ENCODE measurements around the gene CHODL. TPM values are rescaled to one million over a fixed set of nuclear protein-coding genes. Genes with fewer than 3 reads are reported as not detected.

The CHODL gene
- total RNA-seq, 4 donors from 2014 or later, result 2.4 to 4.8 (median 3.5) TPM

DNA sequence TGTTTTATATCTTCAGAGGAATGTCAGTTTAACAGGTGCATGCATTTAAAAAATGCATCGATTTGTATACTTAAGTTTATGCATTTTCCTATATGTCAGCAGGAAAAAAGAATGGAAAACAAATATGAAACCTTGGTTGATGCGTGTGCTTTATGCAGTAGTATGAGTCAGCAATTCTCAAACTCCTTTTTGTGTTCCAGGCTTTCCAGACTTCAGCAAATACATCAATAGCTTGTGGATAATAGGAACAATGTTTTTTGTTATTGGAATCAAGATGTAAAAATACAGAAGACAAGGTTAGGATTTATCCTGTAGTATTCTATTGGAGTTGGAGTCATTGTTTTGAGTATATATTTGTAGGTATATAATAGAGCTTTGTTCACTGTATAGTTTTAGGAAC, 45.2 kb downstream of the CHODL start:
- TF ChIP-seq POLR2A (IDR thresholded peaks at IDR 0.05; ENCODE audit: low read depth) (no peak), EP300 (IDR thresholded peaks at IDR 0.05) (no peak)
- TF ChIP-seq, protein P1, sequence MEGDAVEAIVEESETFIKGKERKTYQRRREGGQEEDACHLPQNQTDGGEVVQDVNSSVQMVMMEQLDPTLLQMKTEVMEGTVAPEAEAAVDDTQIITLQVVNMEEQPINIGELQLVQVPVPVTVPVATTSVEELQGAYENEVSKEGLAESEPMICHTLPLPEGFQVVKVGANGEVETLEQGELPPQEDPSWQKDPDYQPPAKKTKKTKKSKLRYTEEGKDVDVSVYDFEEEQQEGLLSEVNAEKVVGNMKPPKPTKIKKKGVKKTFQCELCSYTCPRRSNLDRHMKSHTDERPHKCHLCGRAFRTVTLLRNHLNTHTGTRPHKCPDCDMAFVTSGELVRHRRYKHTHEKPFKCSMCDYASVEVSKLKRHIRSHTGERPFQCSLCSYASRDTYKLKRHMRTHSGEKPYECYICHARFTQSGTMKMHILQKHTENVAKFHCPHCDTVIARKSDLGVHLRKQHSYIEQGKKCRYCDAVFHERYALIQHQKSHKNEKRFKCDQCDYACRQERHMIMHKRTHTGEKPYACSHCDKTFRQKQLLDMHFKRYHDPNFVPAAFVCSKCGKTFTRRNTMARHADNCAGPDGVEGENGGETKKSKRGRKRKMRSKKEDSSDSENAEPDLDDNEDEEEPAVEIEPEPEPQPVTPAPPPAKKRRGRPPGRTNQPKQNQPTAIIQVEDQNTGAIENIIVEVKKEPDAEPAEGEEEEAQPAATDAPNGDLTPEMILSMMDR (IDR thresholded peaks at IDR 0.05), result no peak
- H3K4me1 ChIP-seq, result peaks cover 0 to 9% (median 9%) of the 10 kb centered on the region in 4 donors
- H3K27ac ChIP-seq (replicated peaks in 1 of 4), result no peak overlapping the region
- intact Hi-C loops (cut with DNase I), result no loop called here
- H3K36me3 ChIP-seq, result no peaks in the 10 kb centered on the region
- no peaks in the 10 kb centered on the region for H3K9me3 ChIP-seq
- H3K27me3 ChIP-seq, result no peaks in the 10 kb centered on the region
- 74% methylated on average over 2 of the region's 2 CpGs for WGBS
- DNase-seq (ENCODE audit: extremely low spot score), result no peak
- no peak overlapping the region for H3K4me3 ChIP-seq

DNA sequence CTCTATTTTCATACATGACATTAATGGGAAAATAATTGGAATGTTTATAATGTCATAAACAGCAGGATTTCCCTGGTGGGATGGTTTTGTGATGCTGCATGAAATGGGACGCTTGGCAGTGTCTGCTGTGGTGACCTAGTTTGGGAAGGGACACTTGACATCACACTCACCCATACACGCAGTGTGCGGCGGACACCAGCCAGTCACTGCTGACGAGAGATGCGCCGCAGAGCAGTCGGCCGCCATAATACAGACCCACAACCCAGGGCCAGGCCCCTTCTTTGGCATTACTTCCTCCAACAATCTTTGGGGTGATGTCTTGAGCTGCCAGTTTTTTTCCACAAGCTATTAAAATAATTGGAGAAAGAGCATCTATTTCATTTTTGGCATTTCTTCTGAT, 49.5 kb downstream of the CHODL start:
- H3K27ac ChIP-seq (replicated peaks in 1 of 4), result no peak overlapping the region
- peaks cover 0 to 9% (median 9%) of the 10 kb centered on the region in 4 donors for H3K4me1 ChIP-seq
- intact Hi-C loops (cut with DNase I), result no loop called here
- 83% methylated on average over 9 of the region's 9 CpGs for WGBS
- H3K36me3 ChIP-seq, result no peaks in the 10 kb centered on the region
- no peak for DNase-seq (ENCODE audit: extremely low spot score)
- H3K4me3 ChIP-seq, result no peak overlapping the region
- no peaks in the 10 kb centered on the region for H3K9me3 ChIP-seq
- no peak for TF ChIP-seq EP300 (IDR thresholded peaks at IDR 0.05)
- TF ChIP-seq POLR2AphosphoS5 (IDR thresholded peaks at IDR 0.05), result no peak
- TF ChIP-seq, protein P1 (IDR thresholded peaks at IDR 0.05), result no peak
- TF ChIP-seq POLR2A (IDR thresholded peaks at IDR 0.05; ENCODE audit: low read depth), result no peak
- no peaks in the 10 kb centered on the region for H3K27me3 ChIP-seq

DNA sequence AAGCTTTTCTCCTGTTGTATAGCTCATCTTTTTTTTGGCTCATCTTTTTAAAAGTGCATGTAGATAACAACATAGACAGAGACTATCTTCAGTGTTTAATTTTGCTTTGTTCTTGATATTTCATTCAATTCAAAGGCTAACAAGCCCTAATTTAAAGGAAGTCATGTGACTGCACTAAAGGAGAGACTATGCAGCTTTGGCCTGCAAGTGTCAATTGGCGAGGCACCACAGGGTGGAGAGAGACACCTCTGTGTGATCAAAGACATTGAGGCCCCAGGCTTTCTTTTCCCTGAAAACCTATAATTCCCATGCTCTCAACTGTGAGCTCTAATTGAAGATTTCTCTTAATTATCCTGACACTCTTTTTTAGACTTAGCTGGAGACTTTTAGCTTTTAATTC, 53.6 kb downstream of the CHODL start:
- no peaks in the 10 kb centered on the region for H3K9me3 ChIP-seq
- WGBS, result 70% methylated on average over 1 of the region's 1 CpG
- H3K4me1 ChIP-seq, result no peaks in the 10 kb centered on the region
- no peaks in the 10 kb centered on the region for H3K27me3 ChIP-seq
- no peak for DNase-seq (ENCODE audit: extremely low spot score)
- intact Hi-C loops (cut with DNase I), result no loop called here
- H3K36me3 ChIP-seq, result no peaks in the 10 kb centered on the region
- no peak overlapping the region for H3K27ac ChIP-seq (replicated peaks in 1 of 4)
- TF ChIP-seq POLR2A (IDR thresholded peaks at IDR 0.05; ENCODE audit: low read depth) (no peak), EP300 (IDR thresholded peaks at IDR 0.05) (no peak), POLR2AphosphoS5 (IDR thresholded peaks at IDR 0.05) (no peak)
- TF ChIP-seq, protein P1 (IDR thresholded peaks at IDR 0.05), result no peak
- H3K4me3 ChIP-seq, result no peak overlapping the region

Other genes with a start within 250 kb of the CHODL start
- not detected for gene TMPRSS15, start 159.0 kb downstream of the CHODL start, total RNA-seq